Measurements from ENCODE around the gene PAX6.
A peak's percentile ranks its signal among the peaks of the same experiment; 100 is the strongest.

Gene PAX6

GRCh38 chr11:31830406-31830805, 19.3 kb upstream of the PAX6 start:
- no peak overlapping the region for H3K27ac ChIP-seq (ENCODE audit: insufficient read depth, low read depth, low read length, poor library complexity, severe bottlenecking)
- H3K4me1 ChIP-seq (ENCODE audit: control insufficient read depth, insufficient read depth, low read length): peaks cover 6% of the 10 kb centered on the region
- no peak overlapping the region for H3K4me3 ChIP-seq (ENCODE audit: insufficient read depth, low read depth, low read length)
- WGBS, 2 experiments: 90 to 92% methylated on average over 3 to 4 of the region's 4 CpGs
- H3K9me3 ChIP-seq (ENCODE audit: control insufficient read depth, low read length): no peaks in the 10 kb centered on the region
- H3K27me3 ChIP-seq (ENCODE audit: control insufficient read depth, insufficient read depth, low read length, poor library complexity, severe bottlenecking): peaks cover 51% of the 10 kb centered on the region
- H3K36me3 ChIP-seq (ENCODE audit: control insufficient read depth, insufficient read depth, low read length): no peaks in the 10 kb centered on the region

- peaks cover 73% of the 10 kb centered on the region for H3K27me3 ChIP-seq (ENCODE audit: control insufficient read depth, insufficient read depth, low read length, poor library complexity, severe bottlenecking)
- 39 to 48% methylated on average over 4 to 7 of the region's 7 CpGs for WGBS, 2 experiments
- peaks cover 14% of the 10 kb centered on the region for H3K4me1 ChIP-seq (ENCODE audit: control insufficient read depth, insufficient read depth, low read length)
- H3K4me3 ChIP-seq (ENCODE audit: insufficient read depth, low read depth, low read length): no peak overlapping the region
- H3K9me3 ChIP-seq (ENCODE audit: control insufficient read depth, low read length): no peaks in the 10 kb centered on the region
- no peaks in the 10 kb centered on the region for H3K36me3 ChIP-seq (ENCODE audit: control insufficient read depth, insufficient read depth, low read length)
- no peak overlapping the region for H3K27ac ChIP-seq (ENCODE audit: insufficient read depth, low read depth, low read length, poor library complexity, severe bottlenecking)
Observed at GRCh38 chr11:31828217-31828616, 17.1 kb upstream of the PAX6 start.

DNA sequence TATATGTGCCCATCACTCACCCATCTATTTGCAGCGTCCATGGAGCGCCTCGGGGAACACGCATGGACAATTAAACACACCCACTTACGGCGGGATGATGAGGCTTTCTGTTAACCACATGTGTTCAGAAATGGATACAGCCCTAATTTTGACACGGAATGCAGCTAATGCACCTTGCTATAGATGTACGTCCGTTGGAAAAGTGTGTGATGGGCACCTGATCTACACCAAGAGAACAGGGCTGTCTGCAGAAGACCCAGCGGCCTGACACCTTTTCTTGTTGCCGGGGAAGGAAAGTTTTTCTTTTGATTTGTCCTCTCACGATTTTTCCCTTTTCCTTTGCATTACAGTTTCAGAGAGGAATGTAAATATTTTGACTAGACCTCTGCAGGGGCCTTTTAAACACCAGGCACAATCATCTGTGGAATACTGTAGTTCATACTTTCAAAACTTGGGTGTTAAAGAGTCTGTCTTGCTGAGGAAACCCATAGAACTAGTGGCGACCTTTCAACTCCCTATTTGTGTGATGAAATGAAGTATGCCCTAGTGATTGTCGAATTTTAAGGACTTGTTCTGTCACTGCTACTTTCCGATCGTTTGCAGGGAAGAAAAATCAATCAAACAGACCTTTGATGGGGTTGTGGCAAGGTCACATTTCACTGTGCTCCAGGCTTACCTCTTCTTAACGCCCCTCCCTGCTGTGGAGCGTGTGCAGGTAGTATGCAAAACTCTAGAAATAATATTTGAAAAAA, 16.5 kb upstream of the PAX6 start:
- no peaks in the 10 kb centered on the region for H3K36me3 ChIP-seq (ENCODE audit: control insufficient read depth, insufficient read depth, low read length)
- 4 to 5% methylated on average over 16 to 18 of the region's 18 CpGs for WGBS, 2 experiments
- H3K4me1 ChIP-seq (ENCODE audit: control insufficient read depth, insufficient read depth, low read length): peaks cover 14% of the 10 kb centered on the region
- H3K4me3 ChIP-seq (ENCODE audit: insufficient read depth, low read depth, low read length): peak overlapping the region; percentile 25
- H3K27me3 ChIP-seq (ENCODE audit: control insufficient read depth, insufficient read depth, low read length, poor library complexity, severe bottlenecking): peaks cover 79% of the 10 kb centered on the region
- no peaks in the 10 kb centered on the region for H3K9me3 ChIP-seq (ENCODE audit: control insufficient read depth, low read length)
- no peak overlapping the region for H3K27ac ChIP-seq (ENCODE audit: insufficient read depth, low read depth, low read length, poor library complexity, severe bottlenecking)

GRCh38 chr11:31826536-31827438, 15.7 kb upstream of the PAX6 start:
- Histone ChIP-seq H3K4me1 (ENCODE audit: control insufficient read depth, insufficient read depth, low read length) (peaks cover 16% of the 10 kb centered on the region), H3K9me3 (ENCODE audit: control insufficient read depth, low read length) (no peaks in the 10 kb centered on the region), H3K36me3 (ENCODE audit: control insufficient read depth, insufficient read depth, low read length) (no peaks in the 10 kb centered on the region), H3K27ac (ENCODE audit: insufficient read depth, low read depth, low read length, poor library complexity, severe bottlenecking) (no peak overlapping the region), H3K4me3 (ENCODE audit: insufficient read depth, low read depth, low read length) (peak overlapping the region; percentile 25), H3K27me3 (ENCODE audit: control insufficient read depth, insufficient read depth, low read length, poor library complexity, severe bottlenecking) (peaks cover 87% of the 10 kb centered on the region)
- 1% methylated on average over 55 of the region's 55 CpGs for WGBS, 2 experiments

- WGBS, 2 experiments: 1% methylated on average over 37 of the region's 37 CpGs
- Histone ChIP-seq H3K27me3 (ENCODE audit: control insufficient read depth, insufficient read depth, low read length, poor library complexity, severe bottlenecking) (peaks cover 96% of the 10 kb centered on the region), H3K4me3 (ENCODE audit: insufficient read depth, low read depth, low read length) (peak overlapping the region; percentile 4), H3K4me1 (ENCODE audit: control insufficient read depth, insufficient read depth, low read length) (peaks cover 18% of the 10 kb centered on the region), H3K36me3 (ENCODE audit: control insufficient read depth, insufficient read depth, low read length) (no peaks in the 10 kb centered on the region), H3K9me3 (ENCODE audit: control insufficient read depth, low read length) (no peaks in the 10 kb centered on the region), H3K27ac (ENCODE audit: insufficient read depth, low read depth, low read length, poor library complexity, severe bottlenecking) (no peak overlapping the region)
Observed at GRCh38 chr11:31825838-31826484, 14.8 kb upstream of the PAX6 start.

DNA sequence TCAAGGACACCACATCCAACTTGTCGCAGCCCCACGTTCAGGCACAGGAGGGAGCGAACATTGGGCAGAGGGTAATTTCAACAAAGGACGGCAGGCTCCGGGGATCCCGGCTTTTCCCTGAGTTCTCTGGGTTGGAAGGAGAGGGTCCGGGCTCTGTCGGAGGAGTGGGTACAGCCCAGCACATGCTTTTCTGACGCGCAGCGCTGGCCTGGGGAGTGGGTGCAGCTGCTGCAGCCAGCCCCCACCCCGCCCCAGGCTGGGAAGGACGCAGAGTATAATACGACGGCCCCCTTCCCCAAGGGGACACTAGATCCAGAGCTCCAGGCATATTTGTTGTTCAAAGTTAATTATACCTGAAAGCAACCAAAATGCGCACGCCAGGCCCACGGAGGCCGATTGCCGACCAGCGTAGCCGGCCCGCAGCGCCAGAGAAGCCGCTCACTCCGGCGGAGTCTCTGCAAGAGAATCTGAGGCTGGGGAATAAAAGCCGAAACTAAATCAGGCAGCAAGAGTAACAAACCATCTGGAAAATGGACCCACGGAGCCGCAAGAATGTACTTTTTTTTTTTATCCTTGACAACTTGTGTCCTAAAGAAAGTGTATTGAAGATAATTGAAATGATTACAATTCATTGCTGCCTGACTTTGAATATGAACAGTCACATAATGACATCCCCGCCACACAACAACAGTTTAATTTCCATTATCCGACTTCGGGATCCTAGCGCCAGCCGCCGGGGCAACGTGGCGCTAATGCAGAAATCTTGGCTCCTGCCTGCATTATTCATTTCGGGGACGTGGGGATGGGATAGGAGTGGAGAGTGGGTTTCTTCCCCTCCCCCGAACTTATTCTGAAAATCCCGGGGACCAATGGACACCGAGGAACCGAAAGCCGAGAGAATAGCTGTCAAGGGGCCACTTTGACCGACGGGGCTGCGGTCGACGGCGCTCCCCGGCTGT, 14.0 kb upstream of the PAX6 start:
- peaks cover 100% of the 10 kb centered on the region for H3K27me3 ChIP-seq (ENCODE audit: control insufficient read depth, insufficient read depth, low read length, poor library complexity, severe bottlenecking)
- H3K27ac ChIP-seq (ENCODE audit: insufficient read depth, low read depth, low read length, poor library complexity, severe bottlenecking): no peak overlapping the region
- H3K36me3 ChIP-seq (ENCODE audit: control insufficient read depth, insufficient read depth, low read length): no peaks in the 10 kb centered on the region
- 1 to 2% methylated on average over 52 of the region's 52 CpGs for WGBS, 2 experiments
- no peaks in the 10 kb centered on the region for H3K9me3 ChIP-seq (ENCODE audit: control insufficient read depth, low read length)
- H3K4me3 ChIP-seq (ENCODE audit: insufficient read depth, low read depth, low read length): no peak overlapping the region
- H3K4me1 ChIP-seq (ENCODE audit: control insufficient read depth, insufficient read depth, low read length): peaks cover 19% of the 10 kb centered on the region

DNA sequence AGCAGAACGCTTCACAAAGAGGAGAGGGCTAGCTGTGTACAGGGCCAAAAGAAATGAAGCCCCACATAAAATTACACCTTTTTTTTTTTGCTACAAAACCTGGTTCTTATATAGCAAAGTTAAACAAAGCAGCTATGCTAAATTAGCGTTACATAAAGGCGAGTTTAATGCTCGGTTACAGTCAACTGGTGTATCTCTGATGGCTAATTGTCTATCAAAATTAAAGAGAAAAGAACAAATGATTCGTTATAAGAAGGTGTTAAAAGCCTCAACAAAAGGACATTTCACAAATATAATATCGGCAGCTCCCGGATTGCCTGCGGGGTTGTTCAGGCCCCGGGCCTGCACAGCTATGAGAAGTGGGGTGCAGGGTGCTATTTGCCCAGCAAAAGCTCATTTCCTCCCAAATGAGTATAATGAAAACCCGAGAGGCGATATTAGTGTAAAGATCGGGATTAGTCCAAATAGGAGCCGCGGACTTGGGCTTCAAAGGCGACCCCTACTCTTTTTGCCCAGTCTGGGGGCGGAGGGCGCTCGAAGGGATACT, 13.3 kb upstream of the PAX6 start:
- Histone ChIP-seq H3K4me1 (ENCODE audit: control insufficient read depth, insufficient read depth, low read length) (peaks cover 26% of the 10 kb centered on the region), H3K9me3 (ENCODE audit: control insufficient read depth, low read length) (no peaks in the 10 kb centered on the region), H3K27ac (ENCODE audit: insufficient read depth, low read depth, low read length, poor library complexity, severe bottlenecking) (no peak overlapping the region), H3K27me3 (ENCODE audit: control insufficient read depth, insufficient read depth, low read length, poor library complexity, severe bottlenecking) (peaks cover 100% of the 10 kb centered on the region), H3K4me3 (ENCODE audit: insufficient read depth, low read depth, low read length) (no peak overlapping the region), H3K36me3 (ENCODE audit: control insufficient read depth, insufficient read depth, low read length) (no peaks in the 10 kb centered on the region)
- WGBS, 2 experiments: 1 to 2% methylated on average over 17 to 18 of the region's 18 CpGs

DNA sequence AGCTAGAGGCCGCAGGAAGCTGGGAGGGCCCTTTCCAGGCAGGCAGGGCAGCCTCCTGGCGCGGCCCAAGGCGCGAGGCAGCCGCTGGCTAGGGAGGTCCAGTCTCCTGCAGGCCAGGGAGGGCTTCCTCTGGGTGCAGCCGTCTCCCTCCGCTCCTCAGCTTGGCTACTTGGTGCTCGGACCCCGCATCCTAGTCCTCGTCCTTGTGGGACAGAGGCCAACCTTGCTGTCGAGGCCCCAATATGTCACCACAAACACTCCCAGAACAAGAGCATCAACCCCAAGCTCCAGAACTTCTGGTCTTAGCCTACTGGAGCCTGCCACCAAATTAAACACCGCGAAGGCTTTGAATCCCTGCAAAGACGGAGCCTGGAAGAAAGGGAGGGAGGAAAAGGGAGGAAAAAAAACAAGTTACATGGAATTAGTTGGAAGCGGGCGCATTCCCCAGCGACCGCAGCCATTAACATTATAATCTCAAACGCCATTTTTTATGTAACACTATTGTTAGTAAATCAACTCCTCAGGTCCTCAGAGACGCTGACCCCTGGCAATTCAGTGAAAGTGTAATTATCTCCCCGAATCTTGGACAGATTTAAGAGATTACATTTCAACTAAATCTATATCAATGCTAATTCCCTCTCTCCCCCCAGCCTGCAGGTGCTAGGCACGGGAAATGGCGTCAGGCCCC, 12.7 kb upstream of the PAX6 start:
- peaks cover 27% of the 10 kb centered on the region for H3K4me1 ChIP-seq (ENCODE audit: control insufficient read depth, insufficient read depth, low read length)
- peaks cover 100% of the 10 kb centered on the region for H3K27me3 ChIP-seq (ENCODE audit: control insufficient read depth, insufficient read depth, low read length, poor library complexity, severe bottlenecking)
- no peaks in the 10 kb centered on the region for H3K36me3 ChIP-seq (ENCODE audit: control insufficient read depth, insufficient read depth, low read length)
- no peak overlapping the region for H3K4me3 ChIP-seq (ENCODE audit: insufficient read depth, low read depth, low read length)
- H3K9me3 ChIP-seq (ENCODE audit: control insufficient read depth, low read length): no peaks in the 10 kb centered on the region
- H3K27ac ChIP-seq (ENCODE audit: insufficient read depth, low read depth, low read length, poor library complexity, severe bottlenecking): no peak overlapping the region
- WGBS, 2 experiments: 4 to 5% methylated on average over 21 to 24 of the region's 24 CpGs

All from ectodermal cell (in vitro differentiated cells).